GM12891 (cell line): ENCODE results near the gene REG1B.

ENCODE experiments used
- POLR2A ChIP-seq: IDR thresholded peaks from 2 replicates; pipeline ENCODE4 v1.6.1; 2011; ENCODE audit warnings: low read depth, low read length, control low read depth
- TAF1 ChIP-seq: IDR thresholded peaks from 2 replicates; pipeline ENCODE4 v1.6.1; 2011; ENCODE audit warnings: low read depth, low read length, control low read depth

DNA sequence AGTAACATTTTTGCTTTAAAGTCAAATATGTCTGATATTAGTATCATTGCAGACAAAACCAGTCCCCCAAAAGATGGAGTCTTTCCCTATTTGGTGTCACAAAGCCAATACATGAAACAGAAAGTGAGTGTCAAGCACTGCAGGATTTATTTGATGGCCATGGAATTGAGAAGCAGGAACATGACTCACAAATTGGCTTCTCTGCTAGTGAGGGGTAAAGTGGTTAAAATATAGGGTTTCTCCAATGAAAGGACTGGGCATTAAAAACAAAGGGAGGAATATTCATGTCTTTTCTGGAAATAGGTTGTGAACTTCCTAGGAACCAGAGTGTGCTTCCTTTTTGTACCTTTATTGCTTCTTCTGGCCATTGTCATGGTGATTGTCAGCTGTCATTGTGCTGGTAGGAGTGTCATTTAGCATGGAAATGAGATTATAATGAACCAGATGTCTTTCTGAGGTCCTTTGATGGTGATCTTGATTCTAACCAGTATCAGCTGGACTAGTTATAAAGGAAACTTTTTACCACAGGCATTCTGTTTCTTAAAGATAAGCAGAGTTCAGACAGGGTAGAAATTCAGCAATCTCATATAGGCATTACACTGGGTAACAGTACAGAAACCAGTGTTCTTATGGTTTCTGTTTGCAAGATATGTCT is 4.1 kb downstream of the REG1B start:
- TF ChIP-seq TAF1 (no peak), POLR2A (no peak)
